Hepatocyte (in vitro differentiated cells): ENCODE data around the gene TBL1Y.

Source experiments
- CTCF ChIP-seq: fragments of 200-600 bp; sonication (generic); IDR thresholded peaks from 2 replicates; pipeline ENCODE4 v1.5.1; 2016; ENCODE audit warnings: antibody characterized with exemption, mild to moderate bottlenecking; ENCODE audit not compliant: poor library complexity
- EZH2 ChIP-seq: fragments of 200-600 bp; sonication (generic); IDR thresholded peaks from 2 replicates; pipeline ENCODE4 v1.6.1; 2016; ENCODE audit warnings: antibody characterized with exemption, mild to moderate bottlenecking, borderline replicate concordance
- EZH2phosphoT487 ChIP-seq: fragments of 200-600 bp; sonication (generic); IDR thresholded peaks from one replicate; pipeline ENCODE4 v1.6.1; 2018; ENCODE audit warnings: antibody characterized with exemption, mild to moderate bottlenecking, low read depth, moderate library complexity; ENCODE audit not compliant: unreplicated experiment, severe bottlenecking

GRCh38 chrY:7013051-7013450, 102.6 kb downstream of the TBL1Y start:
- TF ChIP-seq CTCF (no peak), EZH2phosphoT487 (no peak), EZH2 (no peak)
